Hematopoietic multipotent progenitor cell treated with erythropoietin and hydrocortisone succinate and interleukin-3 and kit ligand, for 15 days (in vitro differentiated cells): ENCODE data around the gene SSTR4.

Source experiments
- DNase-seq: peaks from one replicate; pipeline ENCODE4 v3.0.0-alpha.2; 2015; ENCODE audit warnings: low spot score

The SSTR4 gene

DNA sequence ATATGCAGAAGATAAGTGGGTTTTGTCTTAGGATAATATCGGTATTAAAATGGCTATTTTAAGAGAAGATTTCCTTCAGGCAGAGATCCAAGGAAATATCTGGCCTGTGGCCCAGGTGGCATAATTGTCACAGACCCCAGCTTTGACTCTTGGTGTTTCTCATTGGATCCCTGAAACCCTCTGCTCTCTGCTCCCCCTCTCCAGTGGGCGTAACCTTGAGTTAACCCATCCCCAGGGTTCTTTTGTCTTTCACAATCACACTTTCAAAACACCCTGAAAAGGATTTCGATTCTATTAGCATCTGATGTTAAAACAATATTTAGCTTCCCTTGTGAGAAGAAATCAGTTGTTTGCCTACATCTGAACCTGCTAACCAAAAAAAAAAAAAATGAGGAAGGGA lies 7.2 kb downstream of the SSTR4 start:
- no peak for DNase-seq

DNA sequence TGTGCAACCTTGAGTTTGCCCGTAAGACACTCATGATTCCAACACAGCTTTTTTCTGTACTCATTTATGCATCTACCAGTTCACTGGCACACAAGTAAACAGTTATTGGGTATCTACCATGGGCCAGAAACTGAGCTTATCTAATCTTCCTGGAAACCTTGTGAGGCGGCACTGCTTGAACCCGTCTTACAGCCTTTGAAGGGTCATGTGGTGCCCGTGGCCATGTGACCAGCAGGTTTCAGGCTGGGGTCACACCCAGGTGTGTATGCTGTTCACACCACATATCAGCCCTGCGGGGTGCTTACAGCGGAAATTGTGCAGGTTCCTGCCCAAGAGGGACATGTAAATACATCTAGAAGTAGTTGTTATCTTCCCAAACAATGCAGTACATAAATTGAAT lies 8.3 kb downstream of the SSTR4 start:
- DNase-seq = peak; percentile 75

DNA sequence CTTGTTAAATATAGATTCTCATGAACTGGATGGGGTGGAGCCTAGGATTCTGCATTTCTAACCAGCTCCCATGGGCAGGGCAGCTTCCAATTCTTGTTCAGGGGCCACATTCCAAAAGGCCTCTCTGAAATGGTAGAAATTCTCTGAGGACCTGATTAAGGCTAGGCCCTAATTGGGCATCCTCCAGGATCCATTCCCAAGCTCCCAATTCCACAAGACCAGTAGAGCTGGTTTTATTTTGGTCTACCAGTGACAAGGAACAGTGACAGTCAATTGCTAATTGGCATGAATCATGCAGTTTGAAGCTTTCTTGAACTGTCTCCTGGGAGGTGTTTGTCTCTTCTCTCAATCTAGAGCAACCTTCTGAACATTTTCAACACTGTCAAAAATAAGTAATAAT lies 11.3 kb downstream of the SSTR4 start:
- DNase-seq = no peak

DNA sequence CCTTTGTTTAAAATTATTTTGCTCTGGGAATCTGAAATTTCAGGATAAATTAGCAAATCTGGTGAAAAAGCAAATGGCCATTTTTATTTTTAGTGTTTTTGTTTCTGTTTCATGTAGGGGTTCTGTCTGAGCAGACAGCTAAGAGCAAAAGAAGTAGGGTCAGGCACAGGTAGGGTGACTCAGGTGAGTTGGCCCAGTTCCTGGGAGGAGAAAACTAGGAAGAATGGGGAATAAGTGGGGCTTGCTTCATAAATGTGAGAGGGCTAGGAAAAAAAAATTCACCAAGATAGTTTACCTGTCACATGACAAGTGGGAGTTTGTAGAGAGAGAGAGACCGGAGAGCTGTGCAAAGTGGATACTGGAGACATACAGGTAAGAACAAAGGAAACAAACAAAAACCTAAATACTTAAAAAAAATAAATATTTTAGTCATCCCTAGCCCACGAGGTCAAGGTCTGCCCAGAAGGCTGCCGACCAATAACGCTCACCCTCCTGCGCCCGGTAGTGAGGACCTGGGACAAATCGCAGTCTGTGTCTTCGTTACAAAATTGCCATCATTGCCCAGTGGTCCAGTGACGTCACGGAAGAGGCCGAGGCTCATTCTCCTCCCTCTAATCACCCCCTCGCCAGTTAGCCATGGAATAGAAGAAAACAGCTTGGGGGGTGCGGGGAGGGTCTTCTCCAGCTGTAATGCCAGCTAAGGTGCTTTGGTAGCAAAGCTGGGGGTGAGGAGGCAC lies 12.1 kb downstream of the SSTR4 start:
- no peak for DNase-seq

DNA sequence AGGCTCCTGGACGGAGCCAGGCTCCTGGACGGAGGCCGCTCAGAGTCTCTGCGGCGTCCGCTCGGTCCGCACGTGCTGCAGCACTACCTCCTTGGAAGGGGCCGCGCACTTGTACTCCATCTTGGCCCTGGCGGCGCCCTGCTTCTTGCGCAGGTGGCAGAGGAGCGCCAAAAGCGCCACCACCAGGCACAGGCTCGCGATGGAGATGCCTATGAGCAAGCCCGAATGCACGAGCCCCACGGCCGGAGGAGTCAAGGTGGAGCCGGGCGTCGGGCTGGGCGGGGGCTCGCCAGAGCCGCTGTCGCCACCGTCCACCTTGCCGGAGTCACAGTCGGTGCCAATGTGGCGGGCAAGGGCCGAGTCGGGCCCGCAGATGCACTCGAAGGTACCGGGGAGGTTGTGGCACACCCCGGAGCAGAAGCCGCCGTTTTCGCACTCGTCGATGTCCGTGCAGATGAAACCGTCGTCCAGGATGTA lies 12.7 kb downstream of the SSTR4 start:
- DNase-seq = no peak

DNA sequence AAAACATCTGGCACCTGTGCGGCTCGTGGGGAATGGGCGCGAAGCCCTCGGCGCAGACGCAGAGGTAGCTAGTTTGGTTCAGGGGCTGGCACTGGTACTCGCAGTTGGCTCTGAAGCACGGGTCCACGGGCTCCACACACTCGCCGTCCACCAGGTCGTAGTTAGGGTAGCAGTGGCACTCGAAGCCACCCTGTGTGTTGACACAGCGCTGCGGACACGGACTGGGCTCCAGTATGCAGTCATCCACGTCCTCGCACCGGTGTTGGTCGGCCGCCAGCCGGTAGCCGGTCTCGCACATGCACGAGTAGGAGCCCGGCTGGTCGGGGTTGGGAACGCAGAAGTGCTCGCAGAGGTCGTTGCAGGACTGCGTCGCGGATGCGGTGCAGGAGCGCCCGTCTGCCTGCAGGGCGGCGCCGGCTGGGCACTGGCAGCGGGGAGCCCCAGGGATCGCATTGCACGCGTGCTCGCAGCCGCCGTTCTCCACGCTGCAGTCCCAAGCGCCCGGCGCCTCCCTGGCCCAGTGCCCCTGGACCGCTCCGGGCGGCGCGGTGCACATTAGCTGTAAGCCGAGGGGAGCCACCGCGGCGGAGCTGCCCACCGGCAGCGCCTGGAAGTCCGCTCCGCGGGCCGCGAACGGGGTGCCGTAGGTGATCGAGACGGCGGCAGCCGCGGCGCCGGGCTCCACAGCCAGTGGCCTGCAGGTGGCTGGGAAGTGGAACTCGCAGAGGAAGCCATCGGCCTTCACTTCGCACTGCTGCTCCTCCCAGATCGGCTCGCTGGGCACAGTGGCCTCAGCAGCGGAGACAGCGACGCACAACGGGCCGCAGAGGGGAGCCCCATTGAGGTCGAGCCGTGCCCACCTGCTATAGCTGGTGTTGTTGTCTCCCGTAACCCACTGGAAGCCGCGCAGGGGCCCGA lies 13.4 kb downstream of the SSTR4 start:
- peak; percentile 53 for DNase-seq

DNA sequence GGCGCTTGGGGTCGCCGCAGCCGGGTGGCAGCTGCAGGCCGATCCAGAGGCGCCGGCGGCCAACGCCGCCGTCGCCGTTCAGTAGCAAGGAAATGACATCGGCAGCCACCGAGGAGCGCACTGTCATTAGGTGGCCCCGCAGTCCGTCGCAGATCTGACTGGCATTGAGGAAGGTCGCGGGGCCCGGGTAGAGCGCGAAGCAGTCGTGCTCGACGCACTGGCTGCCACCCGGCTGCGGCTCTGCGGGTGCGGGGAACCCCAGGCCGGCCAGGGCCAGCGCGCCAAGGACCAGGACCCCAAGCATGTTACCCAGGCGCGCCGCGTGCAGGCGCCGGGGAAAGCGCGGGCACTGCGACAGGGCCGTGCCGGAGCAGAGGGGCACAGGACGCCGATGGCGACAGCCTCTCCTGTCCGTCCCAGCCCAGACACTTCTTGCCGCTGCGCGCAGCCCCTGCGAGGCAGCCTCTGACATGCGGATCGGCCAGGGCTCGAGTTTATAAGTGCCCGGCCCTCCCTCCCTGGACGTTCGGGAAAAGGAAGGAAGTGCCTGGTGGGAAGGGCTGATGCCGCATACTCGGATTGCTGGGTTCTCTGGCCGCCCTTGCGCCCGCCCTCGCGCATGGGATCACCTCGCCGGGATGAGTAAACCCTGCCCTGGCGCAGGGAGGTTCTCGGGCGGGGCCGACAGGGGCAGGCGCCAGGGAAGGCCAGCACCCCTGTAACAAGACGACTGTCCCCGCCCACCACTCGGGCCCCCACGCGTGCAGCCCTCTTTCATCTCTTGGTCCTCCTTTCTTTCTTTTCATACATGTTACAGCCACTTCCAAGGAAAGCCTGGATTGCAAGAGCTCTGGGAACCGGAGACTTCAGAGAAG lies 14.3 kb downstream of the SSTR4 start, which contains the start of gene THBD:
TSS of gene THBD (minus strand) at position 472 of the 875 bp plus-strand sequence. CDS start at position 304, 168 bp downstream.
- DNase-seq = no peak

DNA sequence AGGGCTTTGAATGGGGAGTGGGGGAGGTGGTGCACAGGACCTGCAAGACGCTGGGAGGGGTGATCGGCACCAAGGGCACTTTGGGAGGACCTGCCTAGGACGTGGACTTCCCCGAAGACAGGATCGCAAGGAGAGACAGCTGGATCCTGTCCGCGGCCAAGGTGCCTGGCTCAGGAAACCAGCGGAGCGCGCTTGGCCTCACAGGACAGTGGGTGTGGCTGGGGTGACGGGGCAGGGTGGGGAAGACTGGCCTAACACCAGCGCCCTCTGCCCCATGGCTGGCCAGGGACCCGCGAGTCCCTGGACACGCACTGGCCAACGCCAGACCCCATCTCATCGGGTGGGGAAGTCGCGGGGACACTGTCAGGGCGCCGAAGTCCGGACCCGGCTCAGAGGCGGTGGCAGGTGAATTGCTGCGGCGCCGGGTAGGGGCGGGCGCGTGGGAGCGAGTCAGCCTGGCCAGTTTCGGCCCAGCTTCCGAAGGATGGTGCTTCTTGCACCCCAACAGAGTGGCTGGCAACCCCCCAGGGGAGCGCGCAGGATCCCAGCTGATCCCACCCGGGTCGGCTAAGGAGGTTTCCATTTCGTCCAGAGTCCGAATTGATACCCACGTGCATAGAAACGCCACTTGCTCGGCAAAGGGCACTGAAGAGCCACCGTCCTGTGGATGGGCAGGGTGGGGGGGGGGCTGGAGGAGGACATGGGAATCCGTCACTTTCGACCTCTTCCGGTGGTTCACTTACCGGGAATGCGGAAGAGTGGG lies 15.1 kb downstream of the SSTR4 start:
- DNase-seq = peak; percentile 32

DNA sequence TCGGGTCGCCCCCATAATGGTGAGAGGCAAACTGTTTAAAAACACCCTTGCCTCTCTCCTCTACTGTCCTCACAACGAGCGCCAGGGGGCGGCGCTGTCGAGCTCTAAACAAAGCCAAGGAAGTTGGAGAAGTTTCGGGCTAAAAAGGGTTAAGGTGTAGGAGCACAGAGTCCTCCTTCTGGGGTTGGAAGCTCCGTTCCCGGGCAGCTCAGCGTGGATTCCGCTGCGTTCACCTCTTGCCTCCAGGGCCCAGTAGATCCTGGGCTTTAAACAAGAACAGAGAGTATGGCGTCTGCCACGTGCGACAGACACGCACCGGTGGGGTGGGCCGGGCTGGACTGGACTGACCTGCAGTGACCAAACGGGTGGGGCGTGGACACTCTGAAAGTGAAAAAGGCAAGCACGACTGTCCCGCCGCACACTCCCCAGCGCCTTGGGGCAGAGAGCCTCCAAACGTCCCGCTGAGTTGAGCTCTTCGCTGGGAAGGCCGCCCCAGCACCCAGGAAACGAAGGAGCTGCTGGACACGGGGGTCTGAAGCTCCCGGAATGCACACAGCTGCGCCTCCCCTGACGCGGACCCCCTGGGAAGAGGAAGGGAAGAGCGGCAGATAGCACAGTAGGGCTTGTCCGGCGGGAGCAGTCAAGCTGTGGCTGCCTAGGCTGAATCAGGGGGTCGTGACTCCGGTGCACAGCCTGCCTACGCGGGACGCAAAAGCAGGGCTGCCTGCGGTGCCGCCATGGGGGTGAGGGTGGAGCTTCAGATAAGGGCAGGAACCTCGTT lies 15.9 kb downstream of the SSTR4 start:
- DNase-seq = peak; percentile 72

DNA sequence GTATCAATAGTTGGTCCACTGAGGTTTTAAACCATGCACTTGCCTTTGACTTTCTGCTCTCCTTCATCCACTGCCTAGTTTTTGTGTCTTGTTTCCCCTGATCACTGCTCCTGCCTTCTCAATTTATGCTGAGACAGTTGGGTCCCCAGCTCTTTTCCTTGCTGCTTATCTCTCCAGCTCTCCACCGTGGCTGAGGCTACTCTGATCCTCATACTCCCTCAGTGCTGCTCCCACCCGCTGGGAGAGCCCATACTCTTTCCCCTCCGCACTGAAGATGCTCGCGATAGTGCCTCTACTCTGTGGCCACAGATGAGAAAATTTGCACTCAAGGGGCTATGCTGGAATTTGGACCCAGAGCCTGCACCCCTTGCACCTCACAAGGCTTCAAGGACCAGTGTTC lies 17.8 kb downstream of the SSTR4 start:
- no peak for DNase-seq

DNA sequence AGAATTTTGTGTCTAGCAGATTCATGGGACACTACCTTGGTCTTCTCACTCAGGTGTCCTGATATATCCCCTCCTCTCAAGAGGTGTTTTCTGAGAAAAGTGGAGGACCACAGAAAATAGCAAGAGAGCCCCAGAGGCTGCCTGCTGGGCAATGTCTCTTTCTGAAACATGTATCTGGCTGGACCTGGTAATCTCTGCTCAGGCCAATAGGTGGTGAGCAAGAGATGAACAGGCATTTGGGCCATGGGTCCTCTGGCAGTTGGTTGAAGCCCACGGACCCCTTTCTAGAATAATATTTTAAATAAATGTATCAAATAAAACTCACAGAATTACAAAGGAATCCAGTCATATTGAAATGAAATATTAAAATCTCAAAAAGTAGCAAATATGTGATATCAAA lies 23.1 kb downstream of the SSTR4 start:
- DNase-seq = no peak

DNA sequence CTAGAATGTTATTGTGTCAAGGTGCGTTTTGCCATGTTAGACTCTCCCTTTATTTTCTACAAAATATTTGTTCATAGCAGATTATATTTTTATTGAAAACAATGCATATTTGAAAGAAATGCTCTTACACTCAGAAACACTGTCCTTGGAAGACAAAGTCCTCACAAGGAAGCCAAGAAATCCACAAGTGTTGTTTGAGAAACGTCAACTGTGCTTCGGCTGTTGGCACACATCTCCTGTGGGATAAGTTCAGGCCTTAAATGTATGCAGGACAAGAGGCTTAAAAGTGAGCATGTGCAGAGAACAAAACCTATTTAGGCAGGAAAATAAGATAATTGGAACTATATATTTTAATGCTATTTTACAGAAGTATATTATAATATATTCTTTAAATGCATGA lies 23.9 kb downstream of the SSTR4 start:
- no peak for DNase-seq

DNA sequence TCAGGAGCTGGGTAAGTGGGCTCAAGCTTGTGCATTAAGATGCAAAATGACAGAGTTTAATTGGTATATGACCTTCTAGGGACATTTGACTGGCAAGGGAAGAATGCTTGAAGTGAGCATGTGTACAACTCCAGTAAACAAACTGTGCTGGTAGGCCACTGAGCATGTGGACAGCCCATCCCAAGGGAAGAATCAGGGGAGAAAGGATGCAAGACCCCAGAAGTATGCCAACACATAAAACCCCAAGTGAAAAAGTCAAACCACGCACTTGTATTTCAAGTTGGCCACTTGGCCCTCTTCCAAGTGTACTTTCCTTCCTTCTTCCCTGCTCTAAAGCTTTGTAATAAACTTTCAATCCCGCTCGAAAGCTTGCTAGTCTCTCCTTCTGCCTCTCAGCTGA lies 24.7 kb downstream of the SSTR4 start:
- no peak for DNase-seq

DNA sequence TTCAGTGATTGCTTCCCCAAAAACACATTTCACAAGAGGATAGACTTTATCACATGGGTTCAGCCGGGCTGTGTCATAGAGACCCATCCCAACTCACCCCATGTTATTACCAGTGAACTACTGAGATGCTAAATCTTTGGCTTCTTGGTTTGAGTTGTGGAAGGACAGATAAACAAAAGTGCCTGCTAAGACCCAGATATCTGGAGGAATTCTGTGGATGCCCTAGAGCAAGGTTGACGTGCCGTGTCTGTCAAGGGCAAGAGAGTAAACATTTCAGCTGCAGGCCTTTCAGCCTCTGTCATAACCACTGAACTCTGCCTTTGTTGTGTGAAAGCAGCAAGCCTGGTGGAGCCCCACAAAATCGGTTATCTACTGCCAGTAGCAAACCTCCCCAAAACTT lies 25.5 kb downstream of the SSTR4 start:
- no peak for DNase-seq

DNA sequence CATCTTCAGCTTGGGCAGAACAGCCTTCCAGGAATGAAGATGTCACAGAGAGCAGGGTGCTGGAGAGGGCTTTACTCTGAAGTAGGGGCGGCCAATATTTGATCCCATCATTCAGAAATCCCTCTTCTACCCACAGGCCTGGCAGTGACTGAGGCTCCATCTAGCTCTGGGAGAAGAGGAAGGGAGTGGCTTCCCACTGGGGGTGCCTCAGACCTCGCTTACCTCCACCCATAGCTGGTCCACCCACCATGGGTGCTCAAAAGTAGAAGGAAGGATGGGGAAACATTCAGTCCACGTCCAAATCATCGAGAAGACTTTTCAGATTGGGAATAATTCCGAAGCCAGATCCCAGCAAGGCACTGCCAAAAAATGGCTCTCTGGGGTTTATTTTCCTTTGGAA lies 26.1 kb downstream of the SSTR4 start:
- no peak for DNase-seq

DNA sequence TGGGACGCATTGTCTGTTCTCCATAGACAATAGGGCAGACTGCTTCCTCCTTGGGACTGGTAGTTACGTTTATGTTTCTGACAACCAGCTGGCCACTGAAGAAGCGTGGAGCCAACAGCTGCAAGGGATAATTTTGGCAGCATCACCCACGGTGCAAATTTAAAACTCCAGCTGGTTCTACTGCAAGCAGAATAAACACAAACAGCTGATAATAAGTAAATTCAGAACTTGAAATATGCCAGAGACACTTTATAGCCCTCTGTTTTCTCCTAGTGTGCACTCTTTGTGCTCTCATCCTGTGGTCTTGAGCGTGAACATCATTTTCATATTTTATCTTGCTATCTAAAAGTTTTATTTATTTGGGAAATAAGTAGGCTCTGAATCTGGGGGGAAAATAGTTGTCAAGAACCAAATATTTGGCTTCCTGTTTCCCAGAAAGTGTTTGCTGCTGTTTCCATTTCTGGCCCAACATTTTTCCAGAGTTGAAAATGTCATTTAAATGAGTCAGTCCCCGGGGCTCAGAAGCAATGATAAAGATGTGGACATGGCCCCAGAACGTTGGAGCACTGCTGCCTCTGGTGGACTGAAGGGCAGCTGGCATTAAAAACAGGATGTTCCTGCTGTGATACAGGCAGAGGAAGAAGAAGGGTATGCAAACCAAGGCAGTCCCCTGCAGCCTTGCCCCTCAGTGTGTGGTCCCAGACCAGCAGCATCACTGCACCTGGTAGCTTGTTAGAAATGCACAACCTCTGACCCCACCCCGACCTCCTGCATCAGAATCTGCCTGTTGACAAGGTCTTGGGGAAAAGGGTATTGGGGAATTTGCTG lies 26.8 kb downstream of the SSTR4 start:
- peak; percentile 17 for DNase-seq

DNA sequence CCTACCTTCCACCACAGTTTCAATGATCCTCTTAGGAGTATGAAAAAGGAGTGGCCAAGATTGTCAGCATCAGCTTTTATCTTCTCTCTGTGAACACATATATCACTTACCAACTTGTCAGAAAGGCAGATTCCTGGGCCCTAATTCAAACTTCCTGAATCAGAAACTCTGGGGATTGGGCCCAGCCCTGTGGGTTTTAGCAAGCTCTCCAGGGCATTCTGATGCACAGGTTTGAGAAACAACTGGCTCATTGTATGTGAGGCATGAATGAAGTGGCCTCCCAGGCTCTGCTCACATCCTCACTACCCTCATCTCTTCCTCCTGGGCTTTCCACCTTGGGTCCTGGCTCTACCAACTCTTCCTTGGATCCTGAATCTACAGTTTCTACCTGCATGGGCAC lies 27.5 kb downstream of the SSTR4 start:
- no peak for DNase-seq

DNA sequence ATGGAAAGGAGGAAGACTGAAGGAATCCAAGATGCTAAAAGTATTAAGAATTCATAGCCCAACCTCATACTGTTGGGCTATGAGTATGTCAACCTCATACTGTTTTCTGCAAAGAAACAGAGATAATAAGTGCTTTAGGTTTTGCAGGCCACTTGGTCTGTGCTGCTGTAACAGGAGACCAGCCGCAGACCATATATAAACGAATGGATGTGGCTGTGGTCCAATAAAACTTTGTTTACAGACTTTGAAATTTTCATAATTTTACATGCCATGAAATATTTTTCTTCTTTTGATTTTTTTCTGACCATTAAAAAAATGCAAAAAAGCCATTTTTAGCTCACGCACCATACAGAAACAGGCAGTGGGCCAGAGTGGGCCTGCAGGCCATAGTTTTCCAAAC lies 28.1 kb downstream of the SSTR4 start:
- DNase-seq = no peak

DNA sequence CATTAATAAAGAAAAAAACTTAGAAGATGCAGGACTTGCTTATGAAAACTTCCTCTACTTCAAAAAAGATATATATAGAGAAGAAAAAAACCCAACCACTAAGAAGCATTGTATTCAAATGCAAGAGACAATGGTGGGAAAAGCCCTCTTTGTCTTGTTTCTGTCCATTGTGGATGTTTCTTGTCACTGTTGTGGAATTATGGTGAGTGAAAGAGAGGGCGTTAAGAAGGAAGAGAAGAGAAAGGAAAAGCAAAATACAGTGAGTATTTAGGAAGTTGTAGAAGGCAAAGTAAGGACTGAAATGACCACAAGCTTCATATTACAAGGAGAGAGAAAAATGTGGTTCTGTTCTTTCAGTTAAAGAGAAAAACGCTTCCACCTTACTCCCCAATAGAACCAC lies 28.5 kb downstream of the SSTR4 start:
- DNase-seq = no peak
